Loucy (cell line): ENCODE results near the gene SGIP1.
A peak's percentile ranks its signal among the peaks of the same experiment; 100 is the strongest.

Experiments
- H2AFZ ChIP-seq: fragments of 200-600 bp; sonication (generic); 2 replicates; pipeline ENCODE4 v1.6.0; 2016; ENCODE audit warnings: antibody characterized with exemption, mild to moderate bottlenecking, low read length, moderate library complexity
- H3F3A ChIP-seq: fragments of 200-600 bp; 2 replicates; pipeline ENCODE4 v1.6.0; 2016; ENCODE audit warnings: antibody characterized with exemption, low read depth, mild to moderate bottlenecking
- H3K27me3 ChIP-seq: fragments of 200-600 bp; sonication (generic); 2 replicates; pipeline ENCODE4 v1.6.1; 2014; ENCODE audit warnings: low read length, mild to moderate bottlenecking; ENCODE audit not compliant: insufficient read depth, poor library complexity, severe bottlenecking
- H3K36me3 ChIP-seq: fragments of 200-600 bp; sonication (generic); 2 replicates; pipeline ENCODE4 v1.6.1; 2016; ENCODE audit warnings: low read length; ENCODE audit not compliant: insufficient read depth
- H3K4me1 ChIP-seq: fragments of 200-600 bp; sonication (generic); 2 replicates; pipeline ENCODE4 v1.5.1; 2014; ENCODE audit warnings: low read length, mild to moderate bottlenecking; ENCODE audit not compliant: insufficient read depth, poor library complexity, severe bottlenecking
- H3K4me2 ChIP-seq: fragments of 200-600 bp; sonication (generic); 2 replicates; pipeline ENCODE4 v1.6.0; 2014; ENCODE audit warnings: antibody characterized with exemption, low read length, low read depth, mild to moderate bottlenecking; ENCODE audit not compliant: poor library complexity, severe bottlenecking
- H3K4me3 ChIP-seq: fragments of 200-600 bp; sonication (generic); 2 replicates; pipeline ENCODE4 v1.5.1; 2014; ENCODE audit warnings: low read length, mild to moderate bottlenecking, mixed read lengths; ENCODE audit not compliant: poor library complexity, severe bottlenecking
- H3K79me2 ChIP-seq: fragments of 200-600 bp; sonication (generic); 2 replicates; pipeline ENCODE4 v1.6.1; 2014; ENCODE audit warnings: low read length; ENCODE audit not compliant: insufficient read depth
- H3K9ac ChIP-seq: fragments of 200-600 bp; sonication (generic); 2 replicates; pipeline ENCODE4 v1.6.0; 2014; ENCODE audit warnings: mild to moderate bottlenecking, low read depth, low read length, moderate library complexity; ENCODE audit not compliant: poor library complexity, severe bottlenecking
- H3K9me2 ChIP-seq: fragments of 200-600 bp; sonication (generic); replicated peaks from 2 replicates; pipeline ENCODE4 v1.6.1; 2016; ENCODE audit warnings: low read depth, low read length, mixed read lengths
- H3K9me3 ChIP-seq: fragments of 200-600 bp; sonication (generic); 2 replicates; pipeline ENCODE4 v1.6.1; 2014; ENCODE audit warnings: mild to moderate bottlenecking, antibody characterized with exemption, low read length, low read depth; ENCODE audit not compliant: insufficient read depth
- H4K20me1 ChIP-seq: fragments of 200-600 bp; sonication (generic); 2 replicates; pipeline ENCODE4 v1.6.0; 2014; ENCODE audit warnings: antibody characterized with exemption, low read length, mild to moderate bottlenecking; ENCODE audit not compliant: insufficient read depth, poor library complexity, severe bottlenecking
- CTCF ChIP-seq: fragments of 200-600 bp; sonication (generic); conservative IDR thresholded peaks from 2 replicates; pipeline ENCODE4 v1.5.1; 2014; ENCODE audit warnings: mild to moderate bottlenecking, antibody characterized with exemption, low read length
- EZH2phosphoT487 ChIP-seq: fragments of 200-600 bp; IDR thresholded peaks from 2 replicates; pipeline ENCODE4 v1.6.1; 2018; ENCODE audit warnings: antibody characterized with exemption, mild to moderate bottlenecking, moderate library complexity, borderline replicate concordance

Gene SGIP1

GRCh38 chr1:66770240-66770639, 236.3 kb downstream of the SGIP1 start:
- Histone ChIP-seq H3K27me3 (no peaks in the 10 kb centered on the region), H3F3A (no peaks in the 10 kb centered on the region; the same call in 1 of the 2 replicates), H3K9ac (no peak overlapping the region), H4K20me1 (no peaks in the 10 kb centered on the region), H3K9me2 (no peaks in the 10 kb centered on the region), H3K36me3 (no peaks in the 10 kb centered on the region), H3K4me2 (peak overlapping the region; percentile 67), H3K4me1 (peaks cover 18% of the 10 kb centered on the region), H2AFZ (peak overlapping the region; percentile 72; the same call in 1 of the 2 replicates), H3K79me2 (no peaks in the 10 kb centered on the region), H3K9me3 (no peaks in the 10 kb centered on the region), H3K4me3 (peak overlapping the region; percentile 61)
- no peak for TF ChIP-seq CTCF
- no peak for TF ChIP-seq EZH2phosphoT487

- Histone ChIP-seq H3K9me2 (no peaks in the 10 kb centered on the region), H3K79me2 (no peaks in the 10 kb centered on the region), H2AFZ (no peak overlapping the region), H3K36me3 (no peaks in the 10 kb centered on the region), H3F3A (no peaks in the 10 kb centered on the region; the same call in 1 of the 2 replicates), H3K4me3 (no peak overlapping the region), H3K4me2 (no peak overlapping the region), H3K27me3 (no peaks in the 10 kb centered on the region), H3K9me3 (no peaks in the 10 kb centered on the region), H4K20me1 (no peaks in the 10 kb centered on the region), H3K4me1 (peaks cover 18% of the 10 kb centered on the region), H3K9ac (no peak overlapping the region)
- TF ChIP-seq EZH2phosphoT487 (no peak), CTCF (no peak)
These were observed 236.7 kb downstream of the SGIP1 start for GRCh38 chr1:66770694-66771093.

GRCh38 chr1:66773227-66773626, 239.3 kb downstream of the SGIP1 start:
- H3K36me3 ChIP-seq, result no peaks in the 10 kb centered on the region
- H3K9me2 ChIP-seq, result no peaks in the 10 kb centered on the region
- H3F3A ChIP-seq, result no peaks in the 10 kb centered on the region; the same call in 1 of the 2 replicates
- TF ChIP-seq EZH2phosphoT487 (no peak), CTCF (no peak)
- no peak overlapping the region for H3K9ac ChIP-seq
- no peaks in the 10 kb centered on the region for H4K20me1 ChIP-seq
- H3K4me1 ChIP-seq, result peaks cover 24% of the 10 kb centered on the region
- H2AFZ ChIP-seq, result no peak overlapping the region
- no peaks in the 10 kb centered on the region for H3K9me3 ChIP-seq
- H3K27me3 ChIP-seq, result no peaks in the 10 kb centered on the region
- H3K4me2 ChIP-seq, result no peak overlapping the region
- no peak overlapping the region for H3K4me3 ChIP-seq
- H3K79me2 ChIP-seq, result no peaks in the 10 kb centered on the region
